DOHH2 (cell line): ENCODE data around the gene HNRNPAB.

Experiments used
- H3F3A ChIP-seq: fragments of 200-600 bp; sonication (generic), shearing (Covaris generic); 2 replicates; pipeline ENCODE4 v1.6.0; 2016; ENCODE audit warnings: antibody characterized with exemption, mild to moderate bottlenecking; ENCODE audit not compliant: control insufficient read depth, insufficient read depth
- H3K27ac ChIP-seq: fragments of 200-600 bp; sonication (generic); 2 replicates; pipeline ENCODE4 v1.5.1; 2014; ENCODE audit warnings: low read depth, mild to moderate bottlenecking, low read length, moderate library complexity
- H3K27me3 ChIP-seq: fragments of 200-600 bp; sonication (generic); 2 replicates; pipeline ENCODE4 v1.6.1; 2014; ENCODE audit warnings: mild to moderate bottlenecking, low read length, mixed read lengths; ENCODE audit not compliant: control insufficient read depth
- H3K36me3 ChIP-seq: fragments of 200-600 bp; sonication (generic); 2 replicates; pipeline ENCODE4 v1.6.1; 2014; ENCODE audit warnings: mild to moderate bottlenecking, low read length, moderate library complexity, mixed read lengths; ENCODE audit not compliant: control insufficient read depth
- H3K4me1 ChIP-seq: fragments of 200-600 bp; sonication (generic); 2 replicates; pipeline ENCODE4 v1.6.1; 2014; ENCODE audit warnings: mild to moderate bottlenecking, low read length, mixed read lengths; ENCODE audit not compliant: control insufficient read depth
- H3K4me2 ChIP-seq: fragments of 200-600 bp; sonication (generic); 2 replicates; pipeline ENCODE4 v1.6.0; 2014; ENCODE audit warnings: mild to moderate bottlenecking, low read length, moderate library complexity
- H3K4me3 ChIP-seq: fragments of 200-600 bp; sonication (generic); 2 replicates; pipeline ENCODE4 v1.5.1; 2014; ENCODE audit warnings: mild to moderate bottlenecking, low read length, mixed read lengths
- H3K79me2 ChIP-seq: fragments of 200-600 bp; sonication (generic); 2 replicates; pipeline ENCODE4 v1.6.1; 2014; ENCODE audit warnings: mild to moderate bottlenecking, low read length, mixed read lengths; ENCODE audit not compliant: control insufficient read depth
- H3K9me2 ChIP-seq: fragments of 200-600 bp; sonication (generic); replicated peaks from 2 replicates; pipeline ENCODE4 v1.6.1; 2014; ENCODE audit warnings: mild to moderate bottlenecking, low read length, mixed read lengths; ENCODE audit not compliant: control insufficient read depth
- H3K9me3 ChIP-seq: fragments of 200-600 bp; sonication (generic); 2 replicates; pipeline ENCODE4 v1.6.1; 2014; ENCODE audit warnings: antibody characterized with exemption, low read length, mixed read lengths; ENCODE audit not compliant: control insufficient read depth, insufficient read depth
- H4K20me1 ChIP-seq: fragments of 200-600 bp; sonication (generic); 2 replicates; pipeline ENCODE4 v1.6.0; 2014; ENCODE audit warnings: low read depth, mild to moderate bottlenecking, antibody characterized with exemption, low read length, moderate library complexity; ENCODE audit not compliant: control insufficient read depth, insufficient read depth
- EZH2phosphoT487 ChIP-seq: fragments of 200-600 bp; sonication (generic); IDR thresholded peaks from 2 replicates; pipeline ENCODE4 v1.6.1; 2017; ENCODE audit warnings: borderline replicate concordance, mild to moderate bottlenecking, antibody characterized with exemption, low read length, moderate library complexity, mixed read lengths
- TF ChIP-seq, protein P1 (sequence below): fragments of 200-600 bp; sonication (generic); IDR thresholded peaks from one replicate; pipeline ENCODE4 v1.5.1; 2014; ENCODE audit warnings: antibody characterized with exemption, mild to moderate bottlenecking, low read depth, low read length; ENCODE audit not compliant: poor library complexity, severe bottlenecking

The HNRNPAB gene

DNA sequence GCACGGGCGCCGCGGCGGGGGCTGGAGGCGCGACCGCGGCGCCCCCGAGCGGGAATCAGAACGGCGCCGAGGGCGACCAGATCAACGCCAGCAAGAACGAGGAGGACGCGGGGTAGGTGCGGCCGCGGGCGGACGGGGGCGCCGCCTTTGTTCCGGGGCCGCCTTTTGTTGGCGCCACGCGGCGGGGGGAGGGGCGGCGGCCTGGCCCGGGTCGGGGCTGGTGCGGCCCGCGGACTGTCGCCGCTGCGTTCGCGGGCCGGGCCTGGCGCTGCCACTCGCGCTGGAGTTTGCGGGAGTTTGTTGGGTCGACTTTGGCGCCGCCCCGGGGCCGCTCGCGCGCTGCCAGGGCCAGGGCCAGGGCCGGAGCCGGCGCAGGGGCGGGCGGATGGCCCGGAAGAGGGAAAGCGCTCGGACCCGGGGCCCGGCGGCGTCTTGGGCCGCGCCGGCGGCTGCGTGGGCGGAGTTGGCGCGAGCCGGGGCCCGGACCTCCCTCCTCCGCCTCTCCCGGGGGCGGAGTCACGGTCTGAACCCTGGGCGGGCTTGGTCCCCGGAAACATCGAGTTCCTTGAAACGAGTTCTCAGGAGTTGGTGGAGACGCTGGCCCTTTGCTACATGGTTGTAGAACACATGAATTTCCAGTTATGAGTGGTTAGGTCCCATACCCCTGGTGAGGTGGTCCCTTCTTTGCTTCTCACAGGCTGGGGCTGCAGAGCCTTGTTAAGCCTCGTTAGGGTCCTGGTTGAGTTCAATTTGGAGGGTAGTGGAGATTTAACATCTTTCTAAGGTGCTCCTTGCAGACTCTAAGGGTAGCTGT lies 809 bp downstream of the HNRNPAB start:
- H3K9me3 ChIP-seq: no peaks in the 10 kb centered on the region
- no peaks in the 10 kb centered on the region for H3K9me2 ChIP-seq
- H3K4me2 ChIP-seq: peak overlapping the region; percentile 90
- peaks cover 42% of the 10 kb centered on the region for H4K20me1 ChIP-seq
- H3K4me1 ChIP-seq: peaks cover 26% of the 10 kb centered on the region
- H3K27ac ChIP-seq: peak overlapping the region; percentile 71
- peaks cover 70% of the 10 kb centered on the region for H3K79me2 ChIP-seq
- H3K4me3 ChIP-seq: peak overlapping the region; percentile 90
- H3K27me3 ChIP-seq: no peaks in the 10 kb centered on the region
- TF ChIP-seq EZH2phosphoT487: no peak
- TF ChIP-seq, protein P1, sequence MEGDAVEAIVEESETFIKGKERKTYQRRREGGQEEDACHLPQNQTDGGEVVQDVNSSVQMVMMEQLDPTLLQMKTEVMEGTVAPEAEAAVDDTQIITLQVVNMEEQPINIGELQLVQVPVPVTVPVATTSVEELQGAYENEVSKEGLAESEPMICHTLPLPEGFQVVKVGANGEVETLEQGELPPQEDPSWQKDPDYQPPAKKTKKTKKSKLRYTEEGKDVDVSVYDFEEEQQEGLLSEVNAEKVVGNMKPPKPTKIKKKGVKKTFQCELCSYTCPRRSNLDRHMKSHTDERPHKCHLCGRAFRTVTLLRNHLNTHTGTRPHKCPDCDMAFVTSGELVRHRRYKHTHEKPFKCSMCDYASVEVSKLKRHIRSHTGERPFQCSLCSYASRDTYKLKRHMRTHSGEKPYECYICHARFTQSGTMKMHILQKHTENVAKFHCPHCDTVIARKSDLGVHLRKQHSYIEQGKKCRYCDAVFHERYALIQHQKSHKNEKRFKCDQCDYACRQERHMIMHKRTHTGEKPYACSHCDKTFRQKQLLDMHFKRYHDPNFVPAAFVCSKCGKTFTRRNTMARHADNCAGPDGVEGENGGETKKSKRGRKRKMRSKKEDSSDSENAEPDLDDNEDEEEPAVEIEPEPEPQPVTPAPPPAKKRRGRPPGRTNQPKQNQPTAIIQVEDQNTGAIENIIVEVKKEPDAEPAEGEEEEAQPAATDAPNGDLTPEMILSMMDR: no peak
- peaks cover 55% of the 10 kb centered on the region for H3K36me3 ChIP-seq
- H3F3A ChIP-seq: peaks cover 48% of the 10 kb centered on the region

DNA sequence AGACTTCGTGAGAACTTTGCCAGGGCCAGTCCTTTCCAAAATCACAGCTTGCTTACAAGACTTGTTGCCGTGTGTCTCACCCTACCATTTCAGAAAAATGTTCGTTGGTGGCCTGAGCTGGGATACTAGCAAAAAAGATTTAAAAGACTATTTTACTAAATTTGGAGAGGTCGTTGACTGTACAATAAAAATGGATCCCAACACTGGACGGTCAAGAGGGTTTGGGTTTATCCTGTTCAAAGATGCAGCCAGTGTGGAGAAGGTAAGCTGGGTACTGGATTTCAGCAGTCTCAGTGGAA lies 1.4 kb downstream of the HNRNPAB start:
- H3F3A ChIP-seq: peaks cover 54% of the 10 kb centered on the region
- no peaks in the 10 kb centered on the region for H3K9me2 ChIP-seq
- H3K27me3 ChIP-seq: no peaks in the 10 kb centered on the region
- peak overlapping the region; percentile 90 for H3K4me2 ChIP-seq
- H3K4me1 ChIP-seq: peaks cover 26% of the 10 kb centered on the region
- H4K20me1 ChIP-seq: peaks cover 42% of the 10 kb centered on the region
- peak overlapping the region; percentile 71 for H3K27ac ChIP-seq
- H3K79me2 ChIP-seq: peaks cover 70% of the 10 kb centered on the region
- H3K4me3 ChIP-seq: peak overlapping the region; percentile 90
- H3K36me3 ChIP-seq: peaks cover 60% of the 10 kb centered on the region
- TF ChIP-seq EZH2phosphoT487: no peak
- TF ChIP-seq, protein P1: no peak
- H3K9me3 ChIP-seq: no peaks in the 10 kb centered on the region

DNA sequence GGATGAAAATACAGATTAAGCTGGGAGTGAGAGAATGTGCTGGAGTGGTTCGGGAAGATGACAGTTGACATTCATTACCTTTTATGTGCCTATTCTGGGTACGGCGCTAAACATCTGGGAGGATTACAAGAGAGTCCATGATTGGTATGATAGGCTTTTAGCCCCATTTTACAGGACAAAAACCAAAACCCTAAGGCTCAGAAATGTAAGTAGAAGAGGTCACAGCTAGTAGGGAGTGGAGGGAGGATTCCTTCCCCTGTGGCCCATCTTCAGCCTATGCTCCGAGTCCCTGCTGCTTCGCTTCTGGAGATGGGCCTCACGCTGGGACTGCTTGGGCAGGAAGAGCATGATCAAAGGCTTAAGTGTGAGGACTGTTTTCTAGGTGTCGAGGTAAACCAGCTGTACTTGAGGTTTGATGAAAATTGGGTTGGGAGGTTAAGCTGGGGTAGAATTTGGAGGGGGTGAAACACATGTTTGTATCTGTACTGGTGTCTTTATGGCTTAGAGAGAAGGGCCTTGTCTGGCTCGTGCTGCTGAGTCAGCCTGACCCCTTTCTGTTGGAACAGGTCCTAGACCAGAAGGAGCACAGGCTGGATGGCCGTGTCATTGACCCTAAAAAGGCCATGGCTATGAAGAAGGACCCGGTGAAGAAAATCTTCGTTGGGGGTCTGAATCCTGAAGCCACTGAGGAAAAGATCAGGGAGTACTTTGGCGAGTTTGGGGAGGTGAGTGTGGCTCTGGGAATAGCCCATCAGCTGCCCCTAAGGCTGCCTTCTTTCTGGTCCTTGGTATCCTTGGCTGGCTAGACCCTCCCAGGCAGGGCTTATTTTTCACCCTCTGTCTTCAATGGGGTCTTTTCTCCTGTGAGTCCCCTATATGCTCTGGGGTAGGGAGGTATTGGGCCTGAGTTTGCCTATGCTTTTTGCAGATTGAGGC lies 2.1 kb downstream of the HNRNPAB start:
- peak overlapping the region; percentile 90 for H3K4me3 ChIP-seq
- peak overlapping the region; percentile 90 for H3K4me2 ChIP-seq
- peaks cover 70% of the 10 kb centered on the region for H3K79me2 ChIP-seq
- peak overlapping the region; percentile 71 for H3K27ac ChIP-seq
- H3K9me2 ChIP-seq: no peaks in the 10 kb centered on the region
- H3K27me3 ChIP-seq: no peaks in the 10 kb centered on the region
- H3F3A ChIP-seq: peaks cover 61% of the 10 kb centered on the region
- H3K36me3 ChIP-seq: peaks cover 68% of the 10 kb centered on the region
- no peaks in the 10 kb centered on the region for H3K9me3 ChIP-seq
- peaks cover 42% of the 10 kb centered on the region for H4K20me1 ChIP-seq
- peaks cover 26% of the 10 kb centered on the region for H3K4me1 ChIP-seq
- no peak for TF ChIP-seq EZH2phosphoT487
- TF ChIP-seq, protein P1: no peak
